Panc1 (cell line): ENCODE results near the gene COX7B2. TPM values are rescaled to one million over a fixed set of nuclear protein-coding genes. Genes with fewer than 3 reads are reported as not detected.

Experiments used
- ATAC-seq: fragments of 200-7000 bp; cut with Tn5 transposase; 2 replicates; pipeline ENCODE4 v1.9.1; 2020; ENCODE audit warnings: mild to moderate bottlenecking, moderate library complexity
- BruUV-seq: library from RNA; stranded (reverse); fragments of 400-500 nt; replicated peaks from 2 replicates; lab custom pipeline; 2021; lab: Mats Ljungman, UMichigan
- CTCF ChIA-PET: fragments of 300-600 bp; sonication (Branson Sonifier 250); formaldehyde crosslinking; loops from one replicate; lab custom pipeline; 2022; ENCODE audit warnings: antibody characterized with exemption; lab: Charles Lee
- POLR2A ChIA-PET: fragments of 300-600 bp; sonication (Branson Sonifier 250); formaldehyde crosslinking; loops from one replicate; lab custom pipeline; 2022; ENCODE audit warnings: antibody characterized with exemption; lab: Charles Lee
- DNase-seq: peaks from one replicate; pipeline ENCODE4 v3.0.0-alpha.2; 2010; ENCODE audit warnings: low read depth, low spot score
- H3K27ac ChIP-seq: 2 replicates; pipeline ENCODE4 v1.5.1; 2011; ENCODE audit warnings: mild to moderate bottlenecking, low read length, inconsistent platforms
- H3K27me3 ChIP-seq: fragments of 200-500 bp; sonication (Bioruptor generic); 2 replicates; pipeline ENCODE4 v1.6.0; 2014; ENCODE audit warnings: low read length, inconsistent platforms; ENCODE audit not compliant: control insufficient read depth, insufficient read depth
- H3K36me3 ChIP-seq: fragments of 200-500 bp; sonication (Bioruptor generic); 2 replicates; pipeline ENCODE4 v1.5.1; 2014; ENCODE audit warnings: inconsistent platforms, mild to moderate bottlenecking, low read length, moderate library complexity; ENCODE audit not compliant: control insufficient read depth, insufficient read depth
- H3K4me1 ChIP-seq: 2 replicates; pipeline ENCODE4 v1.5.1; 2011; ENCODE audit warnings: inconsistent platforms, mild to moderate bottlenecking, low read length, moderate library complexity; ENCODE audit not compliant: control insufficient read depth, insufficient read depth
- H3K4me3 ChIP-seq, 2 experiments: 2 replicates each; pipeline ENCODE4 v1.5.1; 2011 to 2012; ENCODE audit warnings: low read depth in 2 of 2, low read length in 2 of 2, mild to moderate bottlenecking in 2 of 2, inconsistent platforms in 1 of 2, moderate library complexity in 1 of 2
- H3K9me3 ChIP-seq: fragments of 200-500 bp; sonication (Bioruptor generic); 2 replicates; pipeline ENCODE4 v1.5.1; 2014; ENCODE audit warnings: low read depth, mild to moderate bottlenecking, inconsistent platforms, low read length, moderate library complexity; ENCODE audit not compliant: control insufficient read depth, insufficient read depth
- CTCF ChIP-seq: fragments of 450-650 bp; IDR thresholded peaks from 2 replicates; pipeline ENCODE4 v1.5.1; 2017; ENCODE audit warnings: mild to moderate bottlenecking
- POLR2AphosphoS5 ChIP-seq: IDR thresholded peaks from 2 replicates; pipeline ENCODE4 v1.6.1; 2012; ENCODE audit warnings: mild to moderate bottlenecking, low read depth, low read length, moderate library complexity
- REST ChIP-seq, 2 experiments: IDR thresholded peaks; 2 replicates each; pipeline ENCODE4 v1.6.1; 2011 to 2012; ENCODE audit warnings: low read depth in 2 of 2, control low read depth in 1 of 2, low read length in 1 of 2, mild to moderate bottlenecking in 1 of 2, moderate library complexity in 1 of 2; ENCODE audit not compliant: insufficient read depth in 1 of 2
- SIN3A ChIP-seq: IDR thresholded peaks from 2 replicates; pipeline ENCODE4 v1.6.1; 2012; ENCODE audit warnings: low read depth, mild to moderate bottlenecking, low read length, moderate library complexity, borderline replicate concordance; ENCODE audit not compliant: insufficient read depth
- TCF7L2 ChIP-seq: IDR thresholded peaks from 2 replicates; pipeline ENCODE4 v1.6.1; 2011; ENCODE audit warnings: mild to moderate bottlenecking, low read depth, low read length, inconsistent platforms
- in situ Hi-C: cut with HindIII; loops from 2 replicates; pipeline ENCODE4 v1.10.0; 2016; ENCODE audit warnings: low sequenced_read_pairs, low pct_unique_long_range_greater_than_20kb
- intact Hi-C: fragments of 100-400 bp; cut with micrococcal nuclease; formaldehyde crosslinking; loops from one replicate; pipeline ENCODE4 v1.10.0; 2022; ENCODE audit not compliant: unreplicated experiment
- total RNA-seq: library from RNA; stranded (reverse); gene quantifications from one replicate; pipeline ENCODE4 v1.2.1, GENCODE V29; 2021; ENCODE audit not compliant: unreplicated experiment

The COX7B2 gene
- total RNA-seq, 1 experiment from 2014 or later = not detected

- Histone ChIP-seq H3K4me1 (no peaks in the 10 kb centered on the region), H3K27me3 (no peaks in the 10 kb centered on the region), H3K9me3 (no peaks in the 10 kb centered on the region), H3K4me3 (no peak overlapping the region), H3K27ac (no peak overlapping the region), H3K36me3 (no peaks in the 10 kb centered on the region)
- no peak for TF ChIP-seq TCF7L2
- in situ Hi-C loops (no loop called here), intact Hi-C loops (no loop called here)
- no peak for ATAC-seq
- CTCF ChIA-PET = no interaction called here
- no TSS peak for BruUV-seq
- POLR2A ChIA-PET = no interaction called here
- DNase-seq = no peak
These were observed 19.6 kb downstream of the COX7B2 start for GRCh38 chr4:46889410-46889809.

- no peaks in the 10 kb centered on the region for H3K9me3 ChIP-seq
- no peak overlapping the region for H3K27ac ChIP-seq
- POLR2A ChIA-PET = no interaction called here
- CTCF ChIA-PET = interaction anchor here (0.5 kb wide), 1 partner anchor 796 kb away, joined by 14 read pairs; no protein-coding TSS in a partner anchor
- in situ Hi-C loops = no loop called here
- no TSS peak for BruUV-seq
- H3K4me3 ChIP-seq = no peak overlapping the region
- H3K36me3 ChIP-seq = no peaks in the 10 kb centered on the region
- intact Hi-C loops = no loop called here
- no peak for TF ChIP-seq REST (IDR thresholded peaks at IDR 0.05; ENCODE audit: insufficient read depth in 1 of 2, low read depth in 2 of 2, low read length in 1 of 2)
- TF ChIP-seq CTCF = peak; percentile 45; the same call in 1 of the 2 replicates
- DNase-seq = no peak
- no peaks in the 10 kb centered on the region for H3K4me1 ChIP-seq
- ATAC-seq = no peak
- no peaks in the 10 kb centered on the region for H3K27me3 ChIP-seq
These were observed 22.3 kb downstream of the COX7B2 start for GRCh38 chr4:46886711-46887110.

- TF ChIP-seq SIN3A (no peak), TCF7L2 (no peak), CTCF (no peak), POLR2AphosphoS5 (no peak), REST (IDR thresholded peaks at IDR 0.05; ENCODE audit: insufficient read depth in 1 of 2, low read depth in 2 of 2, low read length in 1 of 2) (no peak)
- CTCF ChIA-PET = no interaction called here
- intact Hi-C loops = no loop called here
- Histone ChIP-seq H3K4me1 (no peaks in the 10 kb centered on the region), H3K27ac (no peak overlapping the region), H3K27me3 (no peaks in the 10 kb centered on the region), H3K4me3 (no peak overlapping the region), H3K9me3 (no peaks in the 10 kb centered on the region), H3K36me3 (no peaks in the 10 kb centered on the region)
- DNase-seq (no peak), ATAC-seq (no peak)
- no TSS peak for BruUV-seq
- in situ Hi-C loops = no loop called here
- POLR2A ChIA-PET = no interaction called here
These were observed 30.4 kb downstream of the COX7B2 start for GRCh38 chr4:46878641-46879040.
